HEK293T (cell line): ENCODE results near the gene CD2.

Experiments used
- ARNT ChIP-seq: fragments of 450-650 bp; IDR thresholded peaks from 2 replicates; pipeline ENCODE4 v1.6.1; 2017; ENCODE audit warnings: mild to moderate bottlenecking
- BHLHE40 ChIP-seq: fragments of 450-650 bp; IDR thresholded peaks from 2 replicates; pipeline ENCODE4 v1.6.1; 2016; ENCODE audit warnings: mild to moderate bottlenecking, moderate library complexity, borderline replicate concordance
- ELF4 ChIP-seq: fragments of 450-650 bp; IDR thresholded peaks from 2 replicates; pipeline ENCODE4 v1.6.1; 2017; ENCODE audit warnings: antibody characterized with exemption
- FOXA1 ChIP-seq: fragments of 450-650 bp; IDR thresholded peaks from 2 replicates; pipeline ENCODE4 v1.6.1; 2016; ENCODE audit warnings: mild to moderate bottlenecking
- FOXK2 ChIP-seq: fragments of 450-650 bp; IDR thresholded peaks from 2 replicates; pipeline ENCODE4 v1.6.1; 2016; ENCODE audit warnings: mild to moderate bottlenecking
- FOXM1 ChIP-seq: fragments of 450-650 bp; IDR thresholded peaks from 2 replicates; pipeline ENCODE4 v1.6.1; 2017; ENCODE audit warnings: mild to moderate bottlenecking, borderline replicate concordance
- HDGF ChIP-seq: fragments of 450-650 bp; IDR thresholded peaks from 2 replicates; pipeline ENCODE4 v1.6.1; 2017; ENCODE audit warnings: antibody characterized with exemption, borderline replicate concordance
- NFRKB ChIP-seq: fragments of 450-650 bp; IDR thresholded peaks from 2 replicates; pipeline ENCODE4 v1.6.1; 2016; ENCODE audit warnings: mild to moderate bottlenecking, moderate library complexity
- SP1 ChIP-seq: fragments of 450-650 bp; IDR thresholded peaks from 2 replicates; pipeline ENCODE4 v1.6.1; 2017
- SUZ12 ChIP-seq: fragments of 450-650 bp; IDR thresholded peaks from 2 replicates; pipeline ENCODE4 v1.6.1; 2016; ENCODE audit warnings: mild to moderate bottlenecking
- TARDBP ChIP-seq: fragments of 450-650 bp; IDR thresholded peaks from 2 replicates; pipeline ENCODE4 v1.6.1; 2016
- ZNF384 ChIP-seq: fragments of 450-650 bp; IDR thresholded peaks from 2 replicates; pipeline ENCODE4 v1.6.1; 2016

DNA sequence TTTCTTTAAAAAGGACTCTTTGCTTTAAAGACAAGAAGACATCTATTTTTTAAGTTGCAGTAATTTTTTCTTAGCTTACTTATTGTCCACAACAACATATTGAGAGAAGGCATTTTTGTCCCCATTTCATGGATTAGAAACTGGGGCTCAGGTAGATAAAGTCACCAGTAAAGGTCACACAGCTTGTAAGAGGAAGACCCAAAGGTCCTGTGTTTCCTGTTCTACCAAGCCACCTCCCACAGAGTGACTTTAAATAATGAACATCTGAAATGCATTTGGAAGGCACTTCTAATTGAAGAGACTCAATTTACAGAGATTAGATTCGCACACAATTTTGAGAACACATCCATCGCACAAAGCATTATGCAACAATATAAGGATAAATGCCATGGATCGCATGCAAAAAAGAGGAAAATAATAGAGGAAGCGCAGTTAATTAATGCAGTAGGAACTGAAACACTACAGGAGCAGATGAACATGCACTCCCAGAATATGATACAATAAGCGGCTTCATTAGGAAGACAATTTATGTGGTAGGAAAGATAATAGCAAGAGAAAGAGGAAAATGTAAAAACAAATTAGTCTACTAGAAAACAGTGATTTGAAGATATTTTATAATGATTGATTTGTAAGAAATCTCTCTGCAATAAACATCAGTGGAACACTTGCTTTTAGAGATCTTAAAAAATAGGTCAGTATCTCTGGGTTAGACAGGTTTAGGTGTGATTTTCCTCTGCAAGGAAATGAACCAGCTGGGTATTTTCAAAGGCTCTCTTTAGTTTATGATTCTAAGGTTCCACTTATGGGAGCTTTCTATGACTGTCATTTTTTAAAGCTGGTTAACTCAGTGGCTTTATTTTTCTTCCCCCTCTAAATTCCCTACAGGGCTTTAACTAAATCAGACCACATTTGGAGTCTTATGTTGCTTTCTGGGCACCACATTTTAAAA is 27.1 kb upstream of the CD2 start:
- TF ChIP-seq FOXA1 (no peak), SUZ12 (no peak), FOXM1 (no peak), ARNT (no peak), BHLHE40 (no peak), FOXK2 (no peak), ELF4 (no peak), ZNF384 (no peak), SP1 (no peak), HDGF (no peak), NFRKB (no peak), TARDBP (no peak)
